Gastrocnemius medialis (tissue), 4 donors: Measurements from ENCODE around the gene C1orf141. TPM values are rescaled to one million over a fixed set of nuclear protein-coding genes. Genes with fewer than 3 reads are reported as not detected.

Experiments
- ATAC-seq, 2 donors: fragments of 150-250 bp; one replicate each; pipeline ENCODE4 v1.9.1; 2016
- DNase-seq, 2 donors: peaks; one replicate each; pipeline ENCODE4 v3.0.0-alpha.2; 2019
- H3K27ac ChIP-seq, 4 donors: fragments of 200-600 bp; sonication (generic); 1 replicate in 1 of 4; 2 replicates in 3 of 4; pipeline ENCODE4 v1.5.1; 2016 to 2018; ENCODE audit warnings: mild to moderate bottlenecking in 2 of 4, moderate library complexity in 1 of 4
- H3K27me3 ChIP-seq, 3 donors: fragments of 200-600 bp; sonication (generic) in 2 of 3; 1 replicate in 1 of 3; 2 replicates in 2 of 3; pipeline versions ENCODE4 v1.5.1 to v1.6.0; 2016 to 2019; ENCODE audit warnings: mild to moderate bottlenecking in 1 of 3, moderate library complexity in 1 of 3
- H3K36me3 ChIP-seq, 2 donors: fragments of 200-600 bp; sonication (generic) in 1 of 2; one replicate each; pipeline ENCODE4 v1.5.1; 2017 to 2018
- H3K4me1 ChIP-seq, 2 donors: fragments of 200-600 bp; sonication (generic) in 1 of 2; one replicate each; pipeline ENCODE4 v1.5.1; 2016 to 2017; ENCODE audit warnings: mild to moderate bottlenecking in 2 of 2
- H3K4me3 ChIP-seq, 4 donors: fragments of 200-600 bp; sonication (generic) in 3 of 4; 1 replicate in 1 of 4; 2 replicates in 3 of 4; pipeline ENCODE4 v1.5.1; 2016 to 2019; ENCODE audit warnings: mild to moderate bottlenecking in 2 of 4
- H3K9me3 ChIP-seq, 3 donors: fragments of 200-600 bp; sonication (generic) in 2 of 3; 1 replicate in 1 of 3; 2 replicates in 2 of 3; pipeline ENCODE4 v1.5.1; 2016 to 2019
- POLR2A ChIP-seq, 2 donors: fragments of 450-650 bp; IDR thresholded peaks; one replicate each; pipeline ENCODE4 v1.6.1; 2017; ENCODE audit warnings: antibody characterized with exemption in 2 of 2, mild to moderate bottlenecking in 2 of 2, moderate library complexity in 2 of 2
- in situ Hi-C, 4 donors: fragments of 200-750 bp; cut with MboI; loops; one replicate each; pipeline versions ENCODE4 v1.15.0 to v1.8.0; 2017; ENCODE audit warnings: low sequenced_read_pairs in 4 of 4
- intact Hi-C: fragments of 100-400 bp; cut with DNase I; formaldehyde crosslinking; loops from one replicate; pipeline ENCODE4 v1.15.1; 2023; ENCODE audit warnings: low total_unique reads
- total RNA-seq, 4 donors: library from RNA; depleted of rRNA; stranded (reverse); fragments of >200 nt; gene quantifications; one replicate each; pipeline versions ENCODE4 v1.1.0 to v1.2.3, GENCODE V29; 2016
- TF ChIP-seq, protein P1 (sequence below), 5 experiments: fragments of 450-650 bp in 3 of 5; fragments of 200-600 bp in 2 of 5; sonication (generic) in 2 of 5; IDR thresholded peaks in 4 of 5; conservative IDR thresholded peaks in 1 of 5; 1 replicate in 4 of 5; 2 replicates in 1 of 5; pipeline ENCODE4 v1.5.1; 2016 to 2019; ENCODE audit warnings: antibody characterized with exemption in 5 of 5, mild to moderate bottlenecking in 3 of 5, moderate library complexity in 3 of 5

Gene C1orf141
- total RNA-seq, 4 donors from 2014 or later = not detected

DNA sequence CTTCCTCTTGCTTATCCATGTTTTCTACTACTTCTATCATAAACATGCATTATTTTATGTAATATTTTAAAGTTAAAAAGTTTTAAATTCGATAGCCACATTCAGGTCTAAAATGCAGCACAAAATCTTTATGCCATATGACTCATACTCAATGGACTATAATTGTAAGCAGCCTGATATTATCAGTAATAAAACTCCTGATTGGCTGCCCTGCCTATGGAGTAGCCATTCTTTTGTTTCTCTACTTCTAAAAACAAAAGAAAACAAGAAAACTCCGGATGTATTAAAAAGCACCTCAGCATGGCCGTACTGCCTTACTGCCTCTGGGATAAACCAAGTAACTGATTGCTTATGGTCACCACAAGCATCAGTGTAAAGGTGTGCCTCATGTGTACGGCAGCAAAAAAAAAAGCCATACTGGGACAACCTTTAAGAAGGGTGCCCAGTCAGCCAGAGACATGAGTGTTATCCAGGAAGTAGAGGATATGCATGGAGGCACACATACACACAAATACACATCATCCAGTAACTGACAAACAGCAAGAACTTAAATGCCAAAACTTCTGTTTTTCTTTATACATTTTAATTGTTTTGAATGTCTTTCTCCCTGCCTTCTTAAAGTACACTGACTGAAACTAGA is 90.0 kb downstream of the C1orf141 start:
- no peak overlapping the region for H3K4me3 ChIP-seq
- in situ Hi-C loops (no loop called here), intact Hi-C loops (no loop called here)
- TF ChIP-seq POLR2A (IDR thresholded peaks at IDR 0.05) = no peak
- TF ChIP-seq, protein P1, sequence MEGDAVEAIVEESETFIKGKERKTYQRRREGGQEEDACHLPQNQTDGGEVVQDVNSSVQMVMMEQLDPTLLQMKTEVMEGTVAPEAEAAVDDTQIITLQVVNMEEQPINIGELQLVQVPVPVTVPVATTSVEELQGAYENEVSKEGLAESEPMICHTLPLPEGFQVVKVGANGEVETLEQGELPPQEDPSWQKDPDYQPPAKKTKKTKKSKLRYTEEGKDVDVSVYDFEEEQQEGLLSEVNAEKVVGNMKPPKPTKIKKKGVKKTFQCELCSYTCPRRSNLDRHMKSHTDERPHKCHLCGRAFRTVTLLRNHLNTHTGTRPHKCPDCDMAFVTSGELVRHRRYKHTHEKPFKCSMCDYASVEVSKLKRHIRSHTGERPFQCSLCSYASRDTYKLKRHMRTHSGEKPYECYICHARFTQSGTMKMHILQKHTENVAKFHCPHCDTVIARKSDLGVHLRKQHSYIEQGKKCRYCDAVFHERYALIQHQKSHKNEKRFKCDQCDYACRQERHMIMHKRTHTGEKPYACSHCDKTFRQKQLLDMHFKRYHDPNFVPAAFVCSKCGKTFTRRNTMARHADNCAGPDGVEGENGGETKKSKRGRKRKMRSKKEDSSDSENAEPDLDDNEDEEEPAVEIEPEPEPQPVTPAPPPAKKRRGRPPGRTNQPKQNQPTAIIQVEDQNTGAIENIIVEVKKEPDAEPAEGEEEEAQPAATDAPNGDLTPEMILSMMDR (IDR thresholded peaks at IDR 0.05 in 4 of 5, conservative IDR thresholded peaks at IDR 0.05 in 1 of 5) = no peak
- H3K27ac ChIP-seq = peak overlapping the region in 1 of 4 donors; percentile 65
- ATAC-seq (no peak), DNase-seq (no peak)
- H3K4me1 ChIP-seq = peaks cover 16 to 20% of the 10 kb centered on the region in 2 donors
- no peaks in the 10 kb centered on the region for H3K27me3 ChIP-seq
- no peaks in the 10 kb centered on the region for H3K9me3 ChIP-seq
- H3K36me3 ChIP-seq = peaks cover 2 to 59% of the 10 kb centered on the region in 2 donors

DNA sequence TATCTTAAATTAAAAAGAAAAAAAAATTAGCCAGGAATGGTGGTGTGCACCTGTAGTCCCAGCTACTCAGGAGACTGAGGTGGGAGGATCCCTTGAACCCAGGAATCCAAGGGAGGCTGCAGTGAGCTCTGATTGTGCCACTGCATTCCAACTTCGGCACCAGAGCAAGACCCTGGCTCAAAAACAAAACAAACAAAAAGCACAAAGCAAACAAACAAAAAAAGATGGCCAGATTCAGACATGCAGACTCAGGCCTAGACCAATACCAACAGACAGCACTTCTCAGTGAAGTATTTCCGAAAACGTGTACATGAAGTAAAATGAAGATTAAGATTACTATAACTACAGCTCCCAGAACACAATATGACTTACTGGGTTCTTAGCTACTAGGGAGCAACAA is 91.4 kb downstream of the C1orf141 start:
- Histone ChIP-seq H3K9me3 (no peaks in the 10 kb centered on the region), H3K27me3 (no peaks in the 10 kb centered on the region), H3K4me3 (no peak overlapping the region), H3K27ac (peak overlapping the region; percentile 45 to 73 (median 68)), H3K4me1 (peaks cover 16 to 20% of the 10 kb centered on the region in 2 donors), H3K36me3 (peaks cover 2 to 48% of the 10 kb centered on the region in 2 donors)
- ATAC-seq (no peak), DNase-seq (no peak)
- in situ Hi-C loops (no loop called here), intact Hi-C loops (no loop called here)
- TF ChIP-seq POLR2A (IDR thresholded peaks at IDR 0.05) = no peak
- TF ChIP-seq, protein P1 (IDR thresholded peaks at IDR 0.05 in 4 of 5, conservative IDR thresholded peaks at IDR 0.05 in 1 of 5) = no peak

Other genes with a start within 250 kb of the C1orf141 start
- gene DNAI4, start 210.1 kb downstream of the C1orf141 start, total RNA-seq = under 1 TPM in 3 of 4 donors, not detected in 1; 0.19 to 0.41 (median 0.29) TPM
- gene MIER1, start 210.0 kb downstream of the C1orf141 start, total RNA-seq = 10 to 100 TPM; 14.8 to 21.7 (median 15.4) TPM
- 1 to 10 TPM; 6.7 to 9.3 (median 8.1) TPM for gene SLC35D1, start 80.8 kb downstream of the C1orf141 start, total RNA-seq
- not detected for gene IL23R, start 31.5 kb upstream of the C1orf141 start, total RNA-seq
- 10 to 100 TPM in 1 of 4 donors, 1 to 10 TPM in 3; 3.2 to 14.0 (median 9.2) TPM for gene IL12RB2, start 172.9 kb upstream of the C1orf141 start, total RNA-seq